NOMO-1 treated with dmso at 0.1 percent for 144 hours (cell line): ENCODE data around the gene POP7.
"Not testable (repeated sequence)": the region's sequence is repeated elsewhere in the genome, so short reads cannot be mapped to it uniquely, and the experiment has no call there.

Experiments used
- DNase-seq: peaks from one replicate; lab custom pipeline; 2025; ENCODE audit not compliant: unreplicated experiment; lab: John Stamatoyannopoulos, UW

POP7 gene

DNA sequence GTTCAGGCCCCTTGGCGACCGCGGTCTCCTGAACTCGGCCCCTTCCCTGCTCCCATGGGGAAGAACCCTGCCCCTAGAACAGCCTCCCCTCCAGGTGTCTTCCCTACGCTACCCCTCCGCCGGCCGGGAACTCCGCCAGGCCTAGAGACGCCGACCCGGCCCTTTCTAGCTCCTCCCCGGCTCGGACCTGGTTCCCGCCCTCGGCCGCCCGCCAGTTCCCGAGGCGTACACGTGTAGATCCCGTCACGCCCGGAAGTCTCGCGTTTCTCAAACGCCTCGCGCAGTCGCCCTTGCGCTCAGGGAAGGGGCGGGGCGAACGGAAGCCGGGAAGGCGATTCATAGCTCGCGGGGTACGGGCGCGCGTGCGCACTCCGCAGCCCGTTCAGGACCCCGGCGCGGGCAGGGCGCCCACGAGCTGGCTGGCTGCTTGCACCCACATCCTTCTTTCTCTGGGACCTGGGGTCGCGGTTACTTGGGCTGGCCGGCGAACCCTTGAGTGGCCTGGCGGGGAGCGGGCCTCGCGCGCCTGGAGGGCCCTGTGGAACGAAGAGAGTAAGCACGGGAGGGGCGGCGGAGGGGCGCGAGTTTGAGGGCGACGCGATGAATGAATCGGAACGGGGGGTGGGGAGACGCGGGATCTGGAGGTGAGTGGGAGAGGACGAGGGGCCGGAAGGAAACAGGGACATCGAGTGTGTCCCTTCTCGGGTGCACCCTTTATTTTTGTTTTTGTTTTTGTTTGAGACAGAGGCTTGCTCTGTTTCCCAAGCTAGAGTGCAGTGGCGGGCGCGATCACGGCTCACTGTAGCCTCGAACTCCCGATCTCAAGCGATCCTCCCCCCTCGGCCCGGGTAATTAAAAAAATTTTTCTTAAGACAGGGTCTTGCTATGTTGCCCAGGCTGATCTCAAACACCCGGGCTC is at the start of gene POP7:
POP7 (plus strand) TSS at position 369 of the 919 bp plus-strand sequence. CDS start 710 bp downstream, outside the sequence.
- DNase-seq = peak; percentile 99

DNA sequence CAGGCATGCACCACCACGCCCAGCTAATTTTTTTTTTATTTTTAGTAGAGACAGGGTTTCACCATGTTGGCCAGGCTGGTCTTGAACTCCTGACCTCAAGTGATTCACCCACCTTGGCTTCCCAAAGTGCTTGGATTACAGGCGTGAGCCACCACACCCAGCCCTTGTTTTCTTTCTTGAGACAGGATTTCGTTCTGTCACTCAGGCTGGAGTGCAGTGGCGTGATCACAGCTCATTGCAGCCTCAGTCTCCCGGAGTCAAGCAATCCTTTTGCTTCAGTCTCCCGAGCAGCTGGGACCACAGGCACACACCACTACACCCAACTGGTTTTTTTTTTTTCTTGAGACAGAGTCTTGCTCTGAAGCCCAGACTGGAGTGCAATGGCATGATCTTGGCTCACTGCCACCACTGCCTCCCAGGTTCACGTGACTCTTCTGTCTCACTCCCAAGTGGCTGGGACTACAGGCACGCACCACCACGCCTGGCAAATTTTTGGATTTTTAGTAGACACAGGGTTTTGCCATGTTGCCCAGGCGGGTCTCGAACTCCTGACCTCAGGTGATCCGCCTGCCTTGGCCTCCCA is 43.6 kb upstream of the POP7 start:
- DNase-seq = not testable (repeated sequence)

DNA sequence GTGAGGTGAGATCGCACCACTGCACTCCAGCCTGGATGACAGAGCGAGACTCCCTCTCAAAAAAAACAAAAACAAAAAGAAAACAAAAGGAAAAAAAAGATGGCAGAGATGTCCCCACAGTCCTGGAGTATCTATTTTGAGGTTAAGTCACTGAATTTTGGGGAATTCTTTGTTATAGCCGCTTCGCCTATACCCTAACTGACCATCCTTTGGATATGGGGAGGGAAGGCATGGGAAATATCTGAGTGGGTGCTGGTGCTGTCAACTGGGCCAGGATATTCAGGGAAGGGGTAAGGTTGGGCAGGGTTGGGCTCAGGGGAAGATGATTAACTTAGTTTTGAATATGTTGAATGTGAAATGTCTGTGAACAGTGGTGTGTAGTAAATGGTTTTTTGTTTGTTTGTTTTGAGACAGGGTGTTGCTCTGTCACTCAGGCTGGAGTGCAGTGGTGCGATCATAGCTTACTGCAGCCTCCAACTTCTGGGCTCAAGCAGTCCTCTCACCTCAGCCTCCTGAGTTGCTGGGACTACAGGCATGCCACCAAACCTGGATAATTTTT is 40.7 kb upstream of the POP7 start:
- DNase-seq = no peak

DNA sequence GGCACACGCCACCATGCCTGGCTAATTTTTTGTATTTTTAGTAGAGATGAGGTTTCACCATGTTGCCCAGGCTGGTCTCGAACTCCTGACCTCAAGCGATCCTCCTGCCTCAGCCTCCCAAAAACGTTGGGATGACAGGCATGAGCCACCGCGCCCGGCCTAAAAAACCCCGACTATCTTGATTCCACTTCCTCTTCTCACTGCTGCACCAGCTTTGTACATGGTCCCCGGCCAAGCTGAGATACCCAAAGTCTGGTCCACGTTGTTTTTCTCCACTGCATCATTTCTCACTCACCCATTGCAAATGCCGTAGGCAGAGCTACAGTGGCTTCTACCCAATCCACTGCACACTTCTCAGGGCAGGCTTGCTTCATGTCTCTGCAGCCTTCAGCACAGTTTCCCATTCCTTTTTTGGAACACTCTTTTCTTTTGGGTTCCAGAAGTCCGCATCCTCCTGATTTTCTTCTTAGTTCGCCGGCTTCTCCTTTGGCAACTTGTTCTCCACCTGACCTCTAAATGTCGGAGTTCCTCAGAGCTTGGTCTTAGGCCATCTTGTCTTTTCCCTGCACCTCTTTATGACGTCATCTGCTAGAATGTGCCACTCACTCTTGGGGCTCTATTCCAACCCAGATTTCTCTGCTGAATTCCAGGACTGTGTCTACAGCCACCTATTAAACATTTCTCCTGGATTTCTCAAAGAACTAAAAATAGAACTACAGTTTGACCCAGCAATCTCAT is 38.4 kb upstream of the POP7 start:
- DNase-seq = no peak

DNA sequence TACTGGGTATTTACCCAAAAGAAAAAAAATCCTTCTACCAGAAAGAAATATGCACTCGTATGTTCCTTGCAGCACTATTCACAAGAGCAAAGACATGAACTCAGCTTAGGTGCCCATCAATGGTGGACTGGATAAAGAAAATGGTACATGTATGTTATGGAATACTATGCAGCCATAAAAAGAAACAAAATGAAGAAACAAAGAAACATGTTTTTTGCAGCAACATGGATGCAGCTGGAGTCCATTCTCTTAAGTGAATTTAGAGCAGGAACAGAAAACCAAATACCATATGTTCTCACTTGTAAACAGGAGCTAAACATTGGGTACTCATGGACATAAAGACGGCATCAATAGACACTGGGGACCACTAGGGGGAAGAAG is 37.9 kb upstream of the POP7 start:
- DNase-seq = no peak

DNA sequence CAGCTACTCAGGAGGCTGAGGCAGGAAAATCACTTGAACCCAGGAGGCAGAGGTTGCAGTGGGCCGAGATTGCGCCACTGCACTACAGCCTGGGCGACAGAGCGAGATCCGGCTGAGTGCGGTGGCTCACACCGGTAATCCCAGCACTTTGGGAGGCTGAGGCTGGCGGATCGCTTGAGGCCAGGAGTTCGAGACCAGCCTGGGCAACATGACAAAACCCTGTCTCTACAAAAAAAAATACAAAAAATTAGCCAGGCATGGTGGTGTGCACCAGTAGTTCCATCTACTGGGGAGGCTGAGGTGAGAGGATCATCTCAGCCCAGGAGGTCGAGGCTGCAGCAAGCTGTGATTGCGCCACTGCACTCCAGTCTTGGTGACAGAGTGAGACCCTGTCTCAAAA is 36.8 kb upstream of the POP7 start:
- DNase-seq = not testable (repeated sequence)

DNA sequence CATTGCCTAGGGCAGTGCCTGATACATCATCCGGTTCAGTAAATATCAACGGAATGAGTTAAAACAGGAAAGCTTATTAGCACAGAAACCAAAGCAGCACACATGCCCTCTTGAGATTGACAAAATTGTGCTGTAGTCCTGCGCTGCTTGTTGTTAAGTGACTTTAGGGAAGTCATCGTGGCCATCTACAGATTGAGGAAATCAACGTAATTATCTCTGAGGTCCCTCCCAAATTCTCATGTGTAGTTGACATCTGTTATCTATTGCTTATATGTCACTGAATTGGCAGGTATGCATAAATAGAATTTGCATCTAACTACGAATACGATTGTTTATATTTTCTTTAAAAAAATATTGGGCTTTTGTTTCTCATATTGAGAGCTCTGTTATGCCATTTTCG is 35.8 kb upstream of the POP7 start:
- DNase-seq = peak; percentile 76

DNA sequence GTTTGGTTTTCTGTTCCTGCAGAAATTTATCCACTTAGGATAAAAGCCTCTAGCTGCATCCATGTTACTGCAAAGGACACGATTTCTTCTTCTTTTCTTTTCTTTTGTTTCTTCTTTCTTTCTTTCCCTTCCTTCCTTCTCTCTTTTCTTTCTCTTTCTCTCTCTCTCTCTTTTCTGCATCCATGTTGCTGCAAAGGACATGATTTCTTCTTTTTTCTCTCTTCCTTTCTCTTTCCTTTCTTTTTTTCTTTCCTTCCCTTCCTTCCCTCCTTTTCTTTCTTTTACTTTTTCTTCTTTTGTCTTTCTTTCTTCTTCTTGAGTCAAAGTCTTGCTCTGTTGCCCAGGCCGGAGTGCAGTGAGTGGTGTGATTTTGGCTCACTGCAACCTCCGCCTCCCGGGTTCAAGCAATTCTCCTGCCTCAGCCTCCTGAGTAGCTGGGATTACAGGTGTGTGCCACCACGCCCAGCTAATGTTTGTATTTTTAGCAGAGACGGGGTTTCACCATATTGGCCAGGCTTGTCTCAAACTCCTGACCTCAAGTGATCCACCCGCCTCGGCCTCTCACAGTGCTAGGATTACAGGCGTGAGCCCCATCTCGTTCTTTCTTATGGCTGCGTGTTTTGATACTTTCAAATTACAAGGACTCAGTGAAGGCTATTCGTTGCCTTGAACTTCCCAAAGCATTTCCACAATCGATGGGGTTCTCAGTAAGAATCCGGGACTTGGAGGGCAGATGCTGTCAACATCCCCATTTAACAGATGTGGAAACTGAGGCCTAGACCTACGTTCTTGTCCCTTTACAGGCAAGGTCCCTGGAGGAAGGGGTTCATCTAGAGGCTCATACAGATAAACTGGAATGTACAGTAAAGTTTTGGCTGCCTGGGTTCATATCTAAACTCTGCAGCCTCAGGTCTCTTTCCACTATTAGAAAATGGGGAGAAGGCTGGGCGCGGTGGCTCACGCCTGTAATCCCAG is 34.3 kb upstream of the POP7 start:
- DNase-seq = no peak

DNA sequence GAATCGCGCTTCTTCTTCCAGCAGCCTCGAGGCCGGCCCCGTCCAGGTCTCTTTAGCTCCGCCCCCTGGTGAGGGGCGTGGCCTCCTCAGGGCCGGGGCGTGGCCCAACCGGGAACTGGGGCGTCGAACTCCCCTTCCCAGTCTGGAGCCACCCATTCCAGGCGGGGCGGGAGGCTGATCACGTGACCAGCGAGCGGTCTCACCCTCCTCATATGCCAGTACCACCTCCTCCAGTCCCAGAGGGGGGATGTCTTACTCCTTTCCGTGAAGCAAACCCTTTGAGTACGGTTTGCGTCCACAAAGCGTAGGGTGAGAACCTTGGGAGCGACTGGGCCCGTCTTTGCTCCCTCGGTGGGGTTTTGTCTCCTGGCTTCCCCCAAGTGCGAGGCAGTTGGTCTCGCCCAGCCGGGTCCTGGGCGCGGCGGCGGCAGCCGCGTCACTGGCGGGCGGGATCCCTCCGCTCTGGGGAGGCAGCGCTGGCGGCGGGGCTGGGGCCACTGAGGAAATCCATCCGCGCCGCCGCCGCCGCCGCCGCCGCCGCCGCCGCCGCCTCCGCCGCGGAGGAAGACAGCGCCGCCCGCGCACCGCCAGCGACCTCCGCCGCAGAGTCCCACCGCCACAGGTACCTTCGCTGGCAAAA is 32.5 kb upstream of the POP7 start, which contains the start of gene GNB2:
GNB2 (plus strand) TSS at position 439 of the 640 bp plus-strand sequence. CDS start 2,526 bp downstream, outside the sequence.
- peak; percentile 99 for DNase-seq

DNA sequence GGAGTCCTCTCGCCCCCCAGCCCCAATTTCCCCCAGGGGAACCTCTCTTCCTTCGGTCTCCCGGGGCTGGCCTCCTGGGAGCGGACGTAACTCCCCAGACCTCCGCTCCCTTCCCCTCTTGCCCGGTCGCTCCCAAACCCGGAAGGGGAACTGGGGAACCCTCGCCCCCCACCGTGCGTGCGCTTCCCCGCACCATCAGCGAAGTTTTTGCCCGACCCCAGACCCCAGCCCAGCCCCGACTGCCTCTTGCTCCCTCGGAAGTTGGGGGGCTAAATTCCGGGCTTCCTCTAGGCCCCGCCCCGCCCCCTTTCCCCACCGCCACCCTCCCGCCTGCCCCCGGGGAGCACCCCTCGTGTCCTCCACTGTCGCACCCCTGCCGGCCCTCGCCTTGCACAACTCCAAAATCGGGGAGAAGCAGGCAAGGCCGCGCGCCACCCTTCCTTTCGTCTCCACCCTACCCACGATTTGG is 31.9 kb upstream of the POP7 start:
- DNase-seq = peak; percentile 66

DNA sequence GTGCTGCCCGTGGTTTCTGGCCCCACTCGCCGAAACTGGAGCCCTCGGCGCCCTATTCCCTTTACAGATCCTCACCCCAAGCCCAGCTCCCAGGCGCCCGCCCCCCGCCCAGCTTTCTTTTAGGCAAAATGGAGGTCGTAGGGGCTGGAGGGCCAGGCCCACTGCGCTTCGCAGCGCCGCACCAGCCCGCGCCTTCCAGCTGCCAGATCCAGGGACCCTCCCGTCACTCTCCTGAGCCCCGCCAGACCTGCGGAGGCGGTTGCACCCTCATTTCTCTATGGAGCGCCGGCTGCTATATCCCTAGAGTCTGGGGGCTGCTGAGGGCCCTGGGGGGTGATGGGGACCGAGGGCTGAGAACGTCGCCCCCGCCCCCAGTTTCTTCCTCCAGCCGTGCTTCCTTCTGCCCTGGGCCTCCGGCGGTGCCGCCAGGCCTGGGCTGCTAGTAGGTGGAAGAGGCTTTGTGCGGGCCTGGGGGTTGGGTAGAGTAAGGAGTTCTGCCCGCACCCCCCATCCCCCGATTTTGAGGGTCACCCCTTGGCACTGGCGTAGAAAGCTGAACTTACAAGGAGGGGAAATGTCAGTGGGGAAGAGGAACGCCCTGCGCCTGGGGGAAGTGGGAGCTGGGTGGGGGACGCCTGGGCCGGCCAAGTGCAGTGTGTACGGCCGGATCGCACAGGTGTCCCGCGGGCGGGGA is 31.4 kb upstream of the POP7 start:
- peak; percentile 28 for DNase-seq

DNA sequence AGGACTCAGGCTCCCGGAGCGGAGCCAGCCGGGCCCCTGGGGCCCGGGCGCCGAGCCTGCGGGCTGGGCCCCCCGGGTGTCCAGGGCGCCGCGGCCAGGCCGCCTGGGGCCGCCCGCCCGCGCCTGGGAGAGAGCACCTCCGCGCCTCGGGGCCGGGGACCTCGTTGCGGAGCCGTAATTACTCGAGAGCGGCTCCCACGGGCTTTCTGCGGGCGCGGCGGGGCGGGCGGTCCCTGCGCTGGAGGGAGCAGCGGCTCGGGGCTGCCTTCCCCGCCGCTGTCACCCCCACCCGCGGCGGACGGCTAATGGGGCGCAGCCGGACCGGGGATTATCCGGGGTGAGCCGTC is 30.8 kb upstream of the POP7 start:
- DNase-seq = no peak

DNA sequence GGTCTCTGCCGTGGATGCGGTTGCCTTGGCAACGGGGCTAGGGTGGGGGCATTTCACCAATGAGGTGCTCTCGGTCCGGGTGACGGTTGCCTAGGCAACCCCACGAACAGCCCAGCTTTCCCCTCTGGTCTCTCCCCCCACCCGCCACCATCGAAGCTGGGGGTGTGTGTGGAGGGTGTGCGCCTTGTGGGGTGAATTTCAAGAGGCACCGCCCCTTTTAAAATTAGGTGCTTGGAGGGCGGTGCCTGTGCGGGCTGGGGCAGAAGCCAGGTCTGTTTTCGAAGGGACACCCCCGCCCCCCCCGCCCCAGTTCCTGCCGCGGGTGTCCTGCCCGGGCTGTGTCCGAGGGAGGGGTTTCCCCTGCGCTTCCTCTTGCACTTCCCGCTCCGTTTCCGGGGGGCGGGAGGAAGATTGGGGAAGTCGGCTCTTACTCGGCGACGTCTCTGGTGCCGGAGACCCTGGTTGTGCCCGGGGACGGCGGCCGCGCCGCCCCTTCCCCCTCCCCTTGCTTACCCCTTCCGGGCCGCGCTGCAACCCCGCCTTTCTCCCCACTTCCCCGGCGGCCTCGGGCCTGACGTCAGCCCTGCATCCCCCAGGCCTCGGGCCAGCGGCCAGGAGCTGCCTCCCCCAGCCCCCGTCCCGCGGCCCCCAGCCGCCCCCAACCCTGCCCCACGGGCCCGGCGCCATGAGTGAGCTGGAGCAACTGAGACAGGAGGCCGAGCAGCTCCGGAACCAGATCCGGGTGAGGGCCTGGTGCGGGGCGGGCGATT is 30.2 kb upstream of the POP7 start:
- peak; percentile 74 for DNase-seq

DNA sequence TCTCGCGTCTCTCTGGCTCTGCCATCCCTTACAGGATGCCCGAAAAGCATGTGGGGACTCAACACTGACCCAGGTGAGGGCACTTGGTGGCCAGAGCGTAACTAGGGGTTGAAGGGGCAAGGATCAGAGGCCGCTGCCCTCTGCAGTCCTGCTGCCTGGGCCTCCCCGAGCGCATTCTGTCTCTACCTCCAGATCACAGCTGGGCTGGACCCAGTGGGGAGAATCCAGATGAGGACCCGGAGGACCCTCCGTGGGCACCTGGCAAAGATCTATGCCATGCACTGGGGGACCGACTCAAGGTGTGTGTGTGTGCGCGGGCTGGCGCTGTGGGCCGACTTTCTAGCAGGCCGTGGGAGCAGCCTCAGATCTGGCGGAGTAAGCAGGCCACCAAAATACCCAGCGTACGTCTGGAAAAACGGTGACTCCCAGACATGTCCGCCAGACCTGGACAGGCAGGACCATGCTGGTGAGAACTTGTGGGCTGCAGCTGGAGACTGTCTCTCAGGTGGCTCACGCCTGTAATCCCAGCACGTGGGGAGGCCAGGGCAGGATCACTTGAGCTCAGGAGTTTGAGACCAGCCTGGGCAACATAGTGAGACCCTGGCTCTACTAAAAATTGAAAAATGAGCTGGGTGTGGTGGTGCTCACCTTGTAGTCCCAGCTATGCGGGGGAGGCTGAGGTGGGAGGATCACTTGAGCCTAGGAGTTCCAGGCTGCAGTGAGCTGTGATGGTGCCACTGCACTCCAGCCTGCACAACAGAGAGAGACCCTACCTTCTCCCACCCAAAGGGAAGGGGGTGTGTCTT is 29.2 kb upstream of the POP7 start:
- no peak for DNase-seq

DNA sequence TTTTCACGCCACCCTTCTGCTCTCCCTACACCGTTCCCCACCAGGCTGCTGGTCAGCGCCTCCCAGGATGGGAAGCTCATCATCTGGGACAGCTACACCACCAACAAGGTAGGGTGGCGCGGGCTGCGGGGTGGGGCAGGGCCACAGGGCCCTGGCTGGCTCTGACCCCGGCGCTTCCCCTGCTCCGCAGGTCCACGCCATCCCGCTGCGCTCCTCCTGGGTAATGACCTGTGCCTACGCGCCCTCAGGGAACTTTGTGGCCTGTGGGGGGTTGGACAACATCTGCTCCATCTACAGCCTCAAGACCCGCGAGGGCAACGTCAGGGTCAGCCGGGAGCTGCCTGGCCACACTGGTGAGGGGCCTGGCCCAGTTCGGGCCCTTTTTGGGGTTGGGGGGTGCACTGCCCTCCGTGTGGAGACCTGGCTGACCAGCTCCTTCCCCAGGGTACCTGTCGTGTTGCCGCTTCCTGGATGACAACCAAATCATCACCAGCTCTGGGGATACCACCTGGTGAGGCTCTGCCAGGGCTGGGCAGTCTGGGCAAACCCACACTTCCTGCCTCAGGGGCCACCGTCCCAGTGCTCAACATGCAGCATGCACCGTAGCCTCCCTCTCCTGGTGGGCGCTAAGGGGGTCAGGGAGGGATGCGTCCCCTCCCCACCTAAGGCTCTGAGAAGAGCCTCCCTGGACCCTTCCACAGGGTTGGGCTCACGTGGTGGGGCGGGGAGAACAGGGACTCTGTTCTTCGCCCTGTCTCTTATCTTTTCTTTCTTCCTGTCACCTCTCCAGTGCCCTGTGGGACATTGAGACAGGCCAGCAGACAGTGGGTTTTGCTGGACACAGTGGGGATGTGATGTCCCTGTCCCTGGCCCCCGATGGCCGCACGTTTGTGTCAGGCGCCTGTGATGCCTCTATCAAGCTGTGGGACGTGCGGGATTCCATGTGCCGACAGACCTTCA is 28.3 kb upstream of the POP7 start:
- DNase-seq = no peak

DNA sequence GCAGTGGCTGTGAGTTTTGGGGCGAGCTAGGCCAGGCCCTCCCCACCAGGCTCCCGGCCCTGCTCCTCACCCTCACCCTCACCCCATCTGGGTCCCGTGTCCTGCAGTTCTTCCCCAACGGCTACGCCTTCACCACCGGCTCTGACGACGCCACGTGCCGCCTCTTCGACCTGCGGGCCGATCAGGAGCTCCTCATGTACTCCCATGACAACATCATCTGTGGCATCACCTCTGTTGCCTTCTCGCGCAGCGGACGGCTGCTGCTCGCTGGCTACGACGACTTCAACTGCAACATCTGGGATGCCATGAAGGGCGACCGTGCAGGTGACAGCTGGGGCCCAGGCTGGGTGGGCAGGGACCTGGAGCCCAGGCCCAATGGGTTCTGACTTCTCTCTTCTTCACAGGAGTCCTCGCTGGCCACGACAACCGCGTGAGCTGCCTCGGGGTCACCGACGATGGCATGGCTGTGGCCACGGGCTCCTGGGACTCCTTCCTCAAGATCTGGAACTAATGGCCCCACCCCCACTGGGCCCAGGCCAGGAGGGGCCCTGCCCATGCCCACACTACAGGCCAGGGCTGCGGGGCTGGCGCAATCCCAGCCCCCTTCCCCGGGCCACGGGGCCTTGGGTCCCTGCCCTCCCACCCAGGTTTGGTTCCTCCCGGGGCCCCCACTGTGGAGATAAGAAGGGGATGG is 27.5 kb upstream of the POP7 start:
- DNase-seq = no peak
